ENCODE results near the gene FGD6.

DNA sequence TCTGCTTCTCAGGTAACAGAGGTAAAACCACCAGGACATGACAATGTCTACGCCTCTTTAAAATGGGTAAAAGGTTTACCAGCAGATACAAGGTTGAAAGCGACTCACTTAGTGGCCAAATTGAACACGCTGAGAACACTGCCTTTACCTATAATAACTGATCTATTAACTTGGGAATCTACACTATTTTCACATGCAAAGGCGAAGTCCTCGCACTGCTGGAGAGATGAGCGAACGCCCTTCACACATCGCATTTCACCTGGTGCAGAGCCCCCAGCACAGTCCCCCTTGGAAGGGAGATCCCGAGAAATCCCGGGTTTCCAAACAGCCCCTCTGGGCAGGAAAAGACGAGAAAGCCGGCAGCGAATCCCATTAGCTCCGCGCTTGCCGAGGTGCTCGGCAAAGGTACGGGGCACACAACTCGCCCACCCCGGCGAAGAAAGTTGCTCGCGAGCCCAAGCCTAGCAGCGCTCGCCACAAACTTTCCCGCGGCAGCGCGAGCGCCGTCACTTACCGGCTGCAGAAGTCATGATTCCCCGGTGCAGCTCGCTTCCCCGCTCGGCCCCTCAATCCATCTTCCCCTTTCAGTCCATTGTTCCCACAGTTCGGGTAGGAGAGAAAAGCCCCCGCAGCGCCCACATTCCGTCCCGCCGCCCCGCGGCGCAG, 423 bp downstream of the FGD6 start:
- no peak for TF ChIP-seq EZH2phosphoT487 (IDR thresholded peaks at IDR 0.05; ENCODE audit: insufficient read depth, low read depth)
- no peak for TF ChIP-seq EZH2 (IDR thresholded peaks at IDR 0.05; ENCODE audit: insufficient read depth, poor library complexity, severe bottlenecking)
